ENCODE results near the gene FEM1C. TPM values are rescaled to one million over a fixed set of nuclear protein-coding genes. Genes with fewer than 3 reads are reported as not detected.
A peak's percentile ranks its signal among the peaks of the same experiment; 100 is the strongest.

The FEM1C gene
- 10 to 100 TPM in 7 of 9 donors, 1 to 10 TPM in 2; 5.1 to 14.7 (median 12.2) TPM for total RNA-seq
- polyA plus RNA-seq: 10 to 100 TPM in 1 of 3 donors, 1 to 10 TPM in 2; 4.5 to 15.5 (median 5.8) TPM
- long read RNA-seq, donor 1, full-length matches to known transcripts: 2 of 2 reads
- long read RNA-seq, donor 1, partial matches to known transcripts: 0 of 2 reads
- long read RNA-seq, donor 1, other reads (novel, unspliced or antisense): 0 of 2 reads
- long read RNA-seq, donor 2, full-length matches to known transcripts: 1 of 1 reads
- long read RNA-seq, donor 2, partial matches to known transcripts: 0 of 1 reads
- long read RNA-seq, donor 2, other reads (novel, unspliced or antisense): 0 of 1 reads
- long read RNA-seq, donor 3, full-length matches to known transcripts: 1 of 1 reads
- long read RNA-seq, donor 3, partial matches to known transcripts: 0 of 1 reads
- long read RNA-seq, donor 3, other reads (novel, unspliced or antisense): 0 of 1 reads
- long read RNA-seq, donor 4, partial matches to known transcripts: 0 of 1 reads
- long read RNA-seq, donor 4, other reads (novel, unspliced or antisense): 1 of 1 reads
- long read RNA-seq, donor 5, full-length matches to known transcripts: 8 of 10 reads
- long read RNA-seq, donor 5, partial matches to known transcripts: 0 of 10 reads
- long read RNA-seq, donor 5, other reads (novel, unspliced or antisense): 2 of 10 reads
- long read RNA-seq, donor 6, full-length matches to known transcripts: 2 of 2 reads
- long read RNA-seq, donor 6, partial matches to known transcripts: 0 of 2 reads
- long read RNA-seq, donor 6, other reads (novel, unspliced or antisense): 0 of 2 reads
- long read RNA-seq, donor 7: 0 reads
- long read RNA-seq, donor 8, full-length matches to known transcripts: 3 of 3 reads
- long read RNA-seq, donor 8, partial matches to known transcripts: 0 of 3 reads
- long read RNA-seq, donor 8, other reads (novel, unspliced or antisense): 0 of 3 reads
- long read RNA-seq, donor 9, full-length matches to known transcripts: 4 of 4 reads
- long read RNA-seq, donor 9, partial matches to known transcripts: 0 of 4 reads
- long read RNA-seq, donor 9, other reads (novel, unspliced or antisense): 0 of 4 reads
- long read RNA-seq, donor 10: 0 reads

GRCh38 chr5:115544436-115545350 is at the start of gene FEM1C:
Gene FEM1C (minus strand): TSS chr5:115544775. CDS start chr5:115543493, 1,282 bp downstream.
- H3K27ac ChIP-seq: peak within 1 kb of the TSS; percentile 82 to 99 (median 97)
- TF ChIP-seq CTCF (IDR thresholded peaks at IDR 0.05) (no peak), POLR2A (IDR thresholded peaks at IDR 0.05) (peak; percentile 99 to 100)
- peak within 1 kb of the TSS; percentile 66 to 83 (median 76) for H3K4me3 ChIP-seq
- DNase-seq: peak; percentile 98 to 99 (median 98)
- no peaks in the 10 kb centered on the region for H3K27me3 ChIP-seq
- H3K36me3 ChIP-seq (replicated peaks in 1 of 2): peaks cover 0 to 10% of the 10 kb centered on the region in 2 donors
- intact Hi-C loops (cut with DNase I): no loop called here
- H3K4me1 ChIP-seq (replicated peaks in 1 of 2): peaks cover 18 to 37% of the 10 kb centered on the region in 2 donors
- WGBS, 4 donors: 0 to 1% (median 1%) methylated on average over 5 to 82 of the region's 82 CpGs
- peaks cover 0 to 14% (median 0%) of the 10 kb centered on the region in 3 donors for H3K9me3 ChIP-seq (replicated peaks in 1 of 3)

GRCh38 chr5:115589043-115589442 is 44.5 kb upstream of the FEM1C start:
- Histone ChIP-seq H3K27ac (no peak overlapping the region), H3K36me3 (replicated peaks in 1 of 2) (no peaks in the 10 kb centered on the region), H3K4me3 (no peak overlapping the region), H3K27me3 (no peaks in the 10 kb centered on the region), H3K4me1 (replicated peaks in 1 of 2) (no peaks in the 10 kb centered on the region), H3K9me3 (replicated peaks in 1 of 3) (no peaks in the 10 kb centered on the region)
- no peak for DNase-seq
- TF ChIP-seq POLR2A (IDR thresholded peaks at IDR 0.05) (no peak), CTCF (IDR thresholded peaks at IDR 0.05) (no peak)
- intact Hi-C loops (cut with DNase I): no loop called here
- 82 to 89% (median 86%) methylated on average over 3 of the region's 3 CpGs for WGBS, 4 donors

- Histone ChIP-seq H3K4me1 (replicated peaks in 1 of 2) (no peaks in the 10 kb centered on the region), H3K36me3 (replicated peaks in 1 of 2) (no peaks in the 10 kb centered on the region), H3K4me3 (no peak overlapping the region), H3K9me3 (replicated peaks in 1 of 3) (no peaks in the 10 kb centered on the region), H3K27ac (no peak overlapping the region), H3K27me3 (no peaks in the 10 kb centered on the region)
- no peak for DNase-seq
- TF ChIP-seq CTCF (IDR thresholded peaks at IDR 0.05) (no peak), POLR2A (IDR thresholded peaks at IDR 0.05) (no peak)
- intact Hi-C loops (cut with DNase I): no loop called here
- 86 to 93% (median 87%) methylated on average over 4 of the region's 4 CpGs for WGBS, 4 donors
Measured at GRCh38 chr5:115588640-115589039, 44.1 kb upstream of the FEM1C start.
